DOHH2 (cell line): ENCODE results near the gene KIAA1958.

Experiments used
- EZH2phosphoT487 ChIP-seq: fragments of 200-600 bp; sonication (generic); IDR thresholded peaks from 2 replicates; pipeline ENCODE4 v1.6.1; 2017; ENCODE audit warnings: borderline replicate concordance, mild to moderate bottlenecking, antibody characterized with exemption, low read length, moderate library complexity, mixed read lengths
- TF ChIP-seq, protein P1 (sequence below): fragments of 200-600 bp; sonication (generic); IDR thresholded peaks from one replicate; pipeline ENCODE4 v1.5.1; 2014; ENCODE audit warnings: antibody characterized with exemption, mild to moderate bottlenecking, low read depth, low read length; ENCODE audit not compliant: poor library complexity, severe bottlenecking

DNA sequence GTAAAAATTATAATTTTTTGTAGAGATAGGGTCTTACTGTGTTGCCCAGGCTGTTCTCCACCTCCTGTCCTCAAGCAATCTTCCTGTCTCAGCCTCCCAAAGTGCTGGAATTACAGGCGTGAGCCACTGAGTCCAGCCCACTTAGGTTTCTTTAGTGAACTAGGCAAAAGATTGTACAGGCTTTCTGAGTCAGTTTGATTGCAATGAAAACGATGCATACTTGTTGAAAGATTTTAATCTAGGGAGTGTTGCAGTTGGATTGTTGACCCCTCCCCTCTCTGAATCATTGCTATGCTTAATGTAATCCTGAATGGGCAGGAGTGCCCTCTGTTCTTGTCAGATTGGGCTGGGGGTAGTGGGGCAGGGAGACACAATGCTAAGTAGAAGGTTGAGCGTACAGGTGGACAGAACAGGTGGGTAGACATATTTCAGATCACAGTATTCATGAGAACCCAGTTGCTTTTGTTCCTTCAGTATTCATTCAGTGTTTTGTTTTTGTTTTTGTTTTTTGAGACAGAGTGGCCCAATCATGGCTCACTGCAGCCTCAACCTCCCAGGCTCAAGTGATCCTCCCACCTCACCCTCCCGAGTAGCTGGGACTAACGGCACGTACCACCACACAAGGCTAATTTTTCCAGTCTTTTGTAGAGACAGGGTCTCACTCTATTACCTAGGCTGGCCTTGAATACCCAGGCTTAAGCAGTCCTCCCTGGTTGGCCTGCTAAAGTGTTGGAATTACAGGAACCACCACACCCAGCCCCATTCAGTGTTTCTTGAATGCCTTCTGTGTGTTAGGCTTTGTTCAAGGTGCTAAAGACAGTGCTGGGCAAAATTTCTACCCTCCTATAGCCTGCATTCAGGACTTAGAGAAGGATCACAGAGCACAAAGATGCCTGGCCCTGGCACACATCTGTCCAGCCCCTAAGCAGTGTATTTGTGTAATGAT is 70.1 kb downstream of the KIAA1958 start:
- TF ChIP-seq, protein P1, sequence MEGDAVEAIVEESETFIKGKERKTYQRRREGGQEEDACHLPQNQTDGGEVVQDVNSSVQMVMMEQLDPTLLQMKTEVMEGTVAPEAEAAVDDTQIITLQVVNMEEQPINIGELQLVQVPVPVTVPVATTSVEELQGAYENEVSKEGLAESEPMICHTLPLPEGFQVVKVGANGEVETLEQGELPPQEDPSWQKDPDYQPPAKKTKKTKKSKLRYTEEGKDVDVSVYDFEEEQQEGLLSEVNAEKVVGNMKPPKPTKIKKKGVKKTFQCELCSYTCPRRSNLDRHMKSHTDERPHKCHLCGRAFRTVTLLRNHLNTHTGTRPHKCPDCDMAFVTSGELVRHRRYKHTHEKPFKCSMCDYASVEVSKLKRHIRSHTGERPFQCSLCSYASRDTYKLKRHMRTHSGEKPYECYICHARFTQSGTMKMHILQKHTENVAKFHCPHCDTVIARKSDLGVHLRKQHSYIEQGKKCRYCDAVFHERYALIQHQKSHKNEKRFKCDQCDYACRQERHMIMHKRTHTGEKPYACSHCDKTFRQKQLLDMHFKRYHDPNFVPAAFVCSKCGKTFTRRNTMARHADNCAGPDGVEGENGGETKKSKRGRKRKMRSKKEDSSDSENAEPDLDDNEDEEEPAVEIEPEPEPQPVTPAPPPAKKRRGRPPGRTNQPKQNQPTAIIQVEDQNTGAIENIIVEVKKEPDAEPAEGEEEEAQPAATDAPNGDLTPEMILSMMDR = no peak
- no peak for TF ChIP-seq EZH2phosphoT487
